HG03571 (cell line): ENCODE results near the gene TP73.

ENCODE experiments used
- ATAC-seq: cut with Tn5 transposase; IDR thresholded peaks from one replicate; pipeline ENCODE4 v1.9.1; 2021; ENCODE audit not compliant: unreplicated experiment

The TP73 gene

GRCh38 chr1:3776231-3776961 is 124.1 kb downstream of the TP73 start:
- no peak for ATAC-seq

- ATAC-seq: no peak
Measured at GRCh38 chr1:3777078-3777547, 124.8 kb downstream of the TP73 start.

GRCh38 chr1:3777647-3778589 is 125.6 kb downstream of the TP73 start:
- ATAC-seq: no peak

GRCh38 chr1:3778590-3779264 is 126.4 kb downstream of the TP73 start:
- ATAC-seq: no peak

- no peak for ATAC-seq
Measured at GRCh38 chr1:3779265-3779911, 127.1 kb downstream of the TP73 start.

GRCh38 chr1:3779912-3780416 is 127.6 kb downstream of the TP73 start:
- no peak for ATAC-seq

- no peak for ATAC-seq
Measured at GRCh38 chr1:3780901-3781300, 128.6 kb downstream of the TP73 start.

GRCh38 chr1:3783651-3784474 is 131.5 kb downstream of the TP73 start:
- ATAC-seq: no peak

GRCh38 chr1:3785045-3785444 is 132.7 kb downstream of the TP73 start:
- no peak for ATAC-seq

GRCh38 chr1:3785456-3786157 is 133.3 kb downstream of the TP73 start:
- no peak for ATAC-seq
